ENCODE measurements around the gene THADA. TPM values are rescaled to one million over a fixed set of nuclear protein-coding genes. Genes with fewer than 3 reads are reported as not detected.

Gene THADA
- total RNA-seq, 2 donors from 2014 or later, result 41.1 to 54.3 TPM

GRCh38 chr2:43184339-43184895, 411.4 kb downstream of the THADA start:
- 87% methylated on average over 12 of the region's 12 CpGs for WGBS
- H3K27ac ChIP-seq, result no peak overlapping the region
- no peaks in the 10 kb centered on the region for H3K27me3 ChIP-seq (replicated peaks; ENCODE audit: insufficient read depth)
- DNase-seq (ENCODE audit: low spot score), result no peak
- TF ChIP-seq CTCF (IDR thresholded peaks at IDR 0.05), result no peak
- no peaks in the 10 kb centered on the region for H3K9me3 ChIP-seq
- no peaks in the 10 kb centered on the region for H3K36me3 ChIP-seq
- intact Hi-C loops (cut with DNase I), result no loop called here
- no peak overlapping the region for H3K4me3 ChIP-seq
- H3K4me1 ChIP-seq (replicated peaks), result peaks cover 4% of the 10 kb centered on the region

- WGBS, result 72% methylated on average over 5 of the region's 5 CpGs
- intact Hi-C loops (cut with DNase I), result no loop called here
- Histone ChIP-seq H3K4me3 (no peak overlapping the region), H3K27me3 (replicated peaks; ENCODE audit: insufficient read depth) (no peaks in the 10 kb centered on the region), H3K27ac (no peak overlapping the region), H3K4me1 (replicated peaks) (peaks cover 8% of the 10 kb centered on the region), H3K36me3 (no peaks in the 10 kb centered on the region), H3K9me3 (no peaks in the 10 kb centered on the region)
- TF ChIP-seq POLR2AphosphoS5 (IDR thresholded peaks at IDR 0.05), result no peak
- TF ChIP-seq CTCF (IDR thresholded peaks at IDR 0.05), result no peak
- TF ChIP-seq POLR2A (IDR thresholded peaks at IDR 0.05), result no peak
- DNase-seq (ENCODE audit: low spot score), result no peak
Observed at GRCh38 chr2:43183743-43184142, 412.1 kb downstream of the THADA start.

- H3K27ac ChIP-seq, result no peak overlapping the region
- TF ChIP-seq POLR2AphosphoS5 (IDR thresholded peaks at IDR 0.05), result no peak
- TF ChIP-seq CTCF (IDR thresholded peaks at IDR 0.05), result no peak
- TF ChIP-seq POLR2A (IDR thresholded peaks at IDR 0.05), result no peak
- intact Hi-C loops (cut with DNase I), result no loop called here
- H3K4me3 ChIP-seq, result no peak overlapping the region
- 97% methylated on average over 8 of the region's 8 CpGs for WGBS
- H3K36me3 ChIP-seq, result no peaks in the 10 kb centered on the region
- H3K4me1 ChIP-seq (replicated peaks), result peaks cover 8% of the 10 kb centered on the region
- no peaks in the 10 kb centered on the region for H3K27me3 ChIP-seq (replicated peaks; ENCODE audit: insufficient read depth)
- no peak for DNase-seq (ENCODE audit: low spot score)
- H3K9me3 ChIP-seq, result no peaks in the 10 kb centered on the region
Observed at GRCh38 chr2:43180897-43181296, 414.9 kb downstream of the THADA start.

Small RNAs within 50 kb of the gene (small RNA-seq; reads per million reads assigned to genes)
- gene RF00019 (0 reads per million in 2 donors), gene RN7SL531P (0 to 0.10 reads per million in 2 donors), gene RNU6-958P (0 reads per million in 2 donors)

Other genes with a start within 250 kb of the THADA start
- gene PLEKHH2, start 41.2 kb upstream of the THADA start, total RNA-seq, result 10 to 100 TPM in 1 of 2 donors, 1 to 10 TPM in 1; 5.9 to 25.2 TPM
- 1 to 10 TPM in 1 of 2 donors, under 1 TPM in 1; 0.91 to 2.3 TPM for gene C1GALT1C1L, start 80.4 kb upstream of the THADA start, total RNA-seq
- gene DYNC2LI1, start 178.0 kb upstream of the THADA start, total RNA-seq, result 10 to 100 TPM; 26.1 to 27.3 TPM
- not detected for gene ABCG5, start 242.8 kb upstream of the THADA start, total RNA-seq
- gene ABCG8, start 242.9 kb upstream of the THADA start, total RNA-seq, result under 1 TPM in 1 of 2 donors, not detected in 1; 0.57 TPM